Activated effector memory CD4-positive, alpha-beta T cell treated with anti-CD3 and anti-CD28 coated beads, Interleukin-2, amount 50 U/mL, for 16 hours (primary cell): ENCODE data around the gene CHMP5.
A peak's percentile ranks its signal among the peaks of the same experiment; 100 is the strongest.

ENCODE experiments used
- DNase-seq: peaks from one replicate; pipeline ENCODE4 v3.0.0-alpha.2; 2020

Gene CHMP5

DNA sequence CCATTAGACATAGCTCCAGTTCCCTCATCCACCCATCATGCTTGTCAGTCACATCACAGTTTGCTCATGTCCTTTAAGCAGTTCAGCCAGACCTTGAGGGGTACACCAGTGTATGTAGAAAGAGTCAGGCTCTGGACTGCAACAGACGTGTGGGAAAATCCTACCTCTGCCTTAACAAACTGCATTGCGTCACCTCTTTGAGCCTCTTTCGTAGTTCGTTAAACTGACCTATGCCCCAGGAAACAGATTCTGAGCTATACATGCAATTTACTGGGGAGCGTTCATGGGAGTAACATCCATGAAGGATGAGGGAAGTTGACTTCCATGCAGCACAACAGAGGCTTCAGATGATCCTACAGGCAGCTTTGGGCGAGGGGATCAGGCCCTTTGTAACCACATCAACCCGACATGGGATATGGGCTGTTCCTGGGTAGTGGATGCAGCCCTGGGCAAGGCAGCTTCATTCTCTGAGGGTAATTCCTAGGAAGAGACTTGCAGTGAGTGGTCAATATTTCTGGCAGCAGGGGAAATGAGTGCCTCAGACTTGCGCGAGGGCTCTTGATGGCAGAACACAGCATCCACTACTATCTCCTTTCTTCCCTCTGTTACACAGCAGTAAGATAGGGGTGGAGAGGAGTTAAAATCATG is 20.6 kb upstream of the CHMP5 start:
- DNase-seq, result no peak

GRCh38 chr9:33245341-33245740 is 19.5 kb upstream of the CHMP5 start:
- no peak for DNase-seq

- DNase-seq, result no peak
Observed at GRCh38 chr9:33246269-33246860, 18.5 kb upstream of the CHMP5 start.

- DNase-seq, result no peak
Observed at GRCh38 chr9:33248606-33249005, 16.2 kb upstream of the CHMP5 start.

GRCh38 chr9:33249087-33249658 is 15.7 kb upstream of the CHMP5 start:
- DNase-seq, result no peak

DNA sequence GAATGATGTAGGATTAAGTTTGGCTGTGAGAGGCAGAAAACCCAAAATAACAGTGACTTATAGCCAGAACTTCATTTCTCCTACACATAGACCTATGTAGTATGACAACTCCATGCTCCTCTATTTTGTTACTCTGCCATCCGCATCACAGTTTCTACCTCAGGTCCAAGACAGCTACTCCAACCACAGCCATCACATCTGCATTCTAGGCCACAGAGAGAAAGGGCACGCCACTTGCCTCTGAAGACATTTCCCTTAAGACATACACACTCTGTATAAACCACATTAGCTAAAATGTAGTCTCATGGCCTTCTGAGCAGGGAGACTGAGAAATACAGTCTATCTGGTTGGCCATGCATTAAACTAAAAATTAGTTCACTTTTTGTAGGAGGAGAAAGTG is 14.9 kb upstream of the CHMP5 start:
- DNase-seq, result no peak

DNA sequence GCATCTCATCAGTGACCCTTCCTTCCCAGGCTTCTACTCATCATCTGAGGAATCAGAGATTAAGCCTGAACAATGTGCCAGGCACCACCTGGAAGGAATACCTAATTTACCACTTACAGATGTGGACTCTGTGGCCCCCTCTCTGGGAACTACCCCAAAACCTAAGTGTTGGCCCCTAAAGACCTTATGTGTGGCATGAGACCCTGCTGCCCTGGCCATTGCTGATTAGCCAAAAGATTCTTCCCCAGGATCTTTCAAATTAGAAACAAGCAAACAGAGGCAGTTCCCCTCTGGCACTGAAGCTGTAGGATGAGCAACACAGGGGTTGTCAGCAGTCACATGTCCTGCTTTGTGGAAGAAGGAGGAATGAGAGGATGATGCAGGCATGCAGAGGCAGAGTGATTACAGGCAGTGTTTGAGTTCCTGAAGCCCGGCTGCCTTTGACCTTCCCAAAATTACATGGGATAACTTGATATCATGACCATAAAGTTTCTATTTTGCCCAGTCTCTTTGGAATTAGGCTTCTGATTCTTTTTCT is 14.3 kb upstream of the CHMP5 start:
- no peak for DNase-seq

DNA sequence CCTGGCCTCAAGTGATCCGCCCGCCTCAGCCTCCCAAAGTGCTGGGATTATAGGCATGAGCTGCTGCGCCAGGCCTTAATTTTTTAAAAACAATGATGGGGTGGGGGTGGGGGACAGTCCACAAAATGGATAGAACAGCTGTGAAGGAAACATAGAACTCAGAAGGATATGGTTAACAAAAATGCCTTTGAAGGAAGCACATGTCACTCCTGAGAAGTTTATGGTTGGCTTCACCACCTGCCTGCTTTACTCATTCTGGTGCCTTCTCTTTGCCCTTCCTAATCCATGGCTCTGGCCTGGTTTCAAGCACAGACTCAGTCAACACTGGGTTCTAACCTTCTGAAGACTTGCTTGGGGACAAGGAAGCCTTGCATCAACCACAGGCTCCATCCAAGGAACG is 10.6 kb upstream of the CHMP5 start:
- no peak for DNase-seq

DNA sequence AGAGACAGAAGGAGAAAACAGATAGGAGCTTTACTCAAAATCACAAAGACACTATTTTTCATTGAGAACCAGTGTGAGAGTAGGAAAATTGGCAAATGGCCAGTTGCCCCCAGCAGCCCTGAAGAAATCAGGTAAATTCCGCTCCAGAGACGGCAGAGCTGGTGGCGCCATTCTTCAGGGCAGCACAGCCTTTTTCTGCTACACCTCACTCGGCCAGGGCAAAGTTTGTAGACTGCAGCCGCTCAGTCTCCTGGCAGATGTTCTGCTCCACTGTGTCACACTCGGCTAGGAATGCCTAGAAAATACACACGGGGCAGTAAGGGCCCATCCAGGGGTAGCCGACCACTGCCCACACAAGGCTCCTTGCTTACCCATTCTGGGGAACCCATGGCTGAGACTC is 9.8 kb upstream of the CHMP5 start:
- DNase-seq, result no peak

GRCh38 chr9:33255471-33255870 is 9.4 kb upstream of the CHMP5 start:
- DNase-seq, result no peak

DNA sequence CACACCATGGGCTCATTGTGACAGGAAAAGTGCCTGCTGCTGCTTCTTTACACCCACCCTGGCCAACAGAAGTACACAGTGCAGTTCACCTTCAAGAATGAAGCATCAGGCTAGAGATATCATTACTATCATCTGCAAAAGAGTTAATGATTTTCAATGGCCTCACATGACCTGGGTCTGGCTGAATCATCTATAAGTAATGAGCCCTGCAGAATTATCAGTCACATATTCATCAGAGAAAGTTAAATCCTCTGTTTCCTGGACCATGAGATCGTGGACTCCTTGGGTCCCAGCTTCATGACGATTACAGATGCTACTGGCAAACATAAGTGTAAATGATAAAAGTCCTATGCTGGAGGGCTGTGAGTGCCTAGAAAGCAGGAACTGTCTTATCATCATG is 8.6 kb upstream of the CHMP5 start:
- DNase-seq, result no peak

DNA sequence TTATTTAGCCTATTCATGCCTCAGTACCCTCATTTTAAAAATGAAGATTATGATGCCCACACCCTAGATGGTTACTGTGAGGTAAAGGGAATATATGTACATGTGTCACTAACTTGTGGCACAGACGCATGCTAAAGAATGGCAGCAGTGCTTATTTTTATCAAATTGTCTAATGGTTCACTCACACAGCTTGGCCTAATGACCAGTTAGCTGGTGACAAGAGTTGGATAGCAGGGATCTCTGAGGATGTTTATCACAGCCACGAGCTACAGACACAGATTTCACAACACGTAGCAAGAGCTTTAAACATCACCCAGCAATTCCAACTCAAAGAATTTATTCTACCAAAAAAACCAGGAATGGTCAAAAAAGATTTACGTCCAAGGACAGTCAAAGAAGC is 7.6 kb upstream of the CHMP5 start:
- DNase-seq, result no peak

DNA sequence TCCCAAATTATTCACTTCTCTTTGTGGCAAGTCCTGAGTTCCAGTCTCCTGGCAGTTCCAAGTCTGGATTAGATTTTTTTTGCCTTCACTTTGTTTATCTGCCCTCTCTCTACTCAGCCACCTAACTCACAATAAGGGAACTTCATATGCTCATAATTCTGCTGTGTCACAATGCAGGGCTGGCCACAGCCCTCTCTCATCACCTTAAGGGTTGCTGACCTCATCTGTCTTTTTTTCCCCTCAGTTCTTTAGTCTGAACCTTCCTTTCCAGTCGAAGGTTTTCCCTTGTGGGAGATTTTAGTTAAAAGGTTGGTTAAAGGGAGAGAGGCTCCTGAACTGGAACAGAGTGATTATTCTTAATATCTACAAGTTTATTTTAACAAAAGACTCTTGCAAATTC is 4.5 kb upstream of the CHMP5 start:
- no peak for DNase-seq

DNA sequence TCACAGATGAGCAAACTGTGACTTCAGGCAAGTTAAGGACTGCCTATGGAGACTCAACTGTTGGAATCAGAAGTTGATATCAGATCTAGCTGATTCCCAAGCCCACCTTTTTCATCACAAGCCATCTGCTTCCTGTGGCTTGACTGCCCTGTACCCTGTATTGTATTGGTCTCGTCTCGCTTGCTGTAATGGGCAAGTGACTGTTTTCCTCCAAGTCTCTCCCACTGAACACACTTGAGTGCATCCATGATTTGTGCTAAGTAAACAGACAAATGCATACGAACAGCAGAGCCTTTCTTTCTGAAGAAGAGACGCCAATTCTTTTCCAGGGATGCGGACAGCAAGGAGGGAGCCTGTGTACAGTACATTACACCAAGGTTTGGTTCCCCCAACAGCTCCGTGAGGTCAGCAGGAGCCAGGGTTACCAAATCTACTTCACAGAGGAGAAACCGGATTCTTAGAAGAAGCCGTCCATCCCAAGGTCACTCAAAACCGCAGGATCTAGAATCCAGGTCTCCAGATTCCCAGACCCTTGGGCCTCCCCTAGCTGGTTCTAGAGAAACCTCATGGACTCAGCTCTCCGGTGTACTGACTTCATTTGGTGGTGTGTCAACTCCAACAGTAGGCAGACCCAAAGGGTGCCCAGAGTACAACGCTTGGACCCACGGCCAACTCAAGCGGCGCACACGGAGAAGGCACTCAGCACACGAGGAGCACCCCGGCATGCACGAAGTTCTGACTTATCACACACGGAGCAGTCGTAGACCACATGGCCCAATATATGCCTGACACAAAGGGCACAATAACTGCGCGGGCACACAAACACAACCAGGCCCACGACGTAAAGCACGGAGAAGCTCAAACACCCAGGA is 1.5 kb upstream of the CHMP5 start:
- no peak for DNase-seq

DNA sequence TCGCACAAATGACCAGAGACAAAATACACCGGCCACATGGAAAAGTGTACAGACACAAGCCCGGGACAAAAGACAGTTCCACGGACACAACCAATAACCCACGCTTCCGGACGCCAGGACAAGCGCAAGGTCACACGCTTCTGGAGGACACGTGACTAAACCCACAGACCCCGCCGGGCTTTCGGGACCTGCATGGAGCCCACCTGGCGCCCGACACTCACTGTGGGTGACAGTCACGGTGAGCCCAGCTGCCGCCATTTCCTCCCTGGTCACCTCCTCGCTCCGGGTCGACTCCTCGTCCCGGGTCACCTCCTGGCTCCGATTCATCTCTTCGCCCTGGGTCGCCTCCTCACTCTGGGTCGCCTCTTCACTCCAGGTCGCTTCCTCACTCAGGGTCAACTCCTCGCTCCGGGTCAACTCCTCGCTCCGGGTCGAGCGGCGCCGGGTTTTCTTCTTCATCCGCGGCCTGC is 811 bp upstream of the CHMP5 start:
- DNase-seq, result peak; percentile 80

DNA sequence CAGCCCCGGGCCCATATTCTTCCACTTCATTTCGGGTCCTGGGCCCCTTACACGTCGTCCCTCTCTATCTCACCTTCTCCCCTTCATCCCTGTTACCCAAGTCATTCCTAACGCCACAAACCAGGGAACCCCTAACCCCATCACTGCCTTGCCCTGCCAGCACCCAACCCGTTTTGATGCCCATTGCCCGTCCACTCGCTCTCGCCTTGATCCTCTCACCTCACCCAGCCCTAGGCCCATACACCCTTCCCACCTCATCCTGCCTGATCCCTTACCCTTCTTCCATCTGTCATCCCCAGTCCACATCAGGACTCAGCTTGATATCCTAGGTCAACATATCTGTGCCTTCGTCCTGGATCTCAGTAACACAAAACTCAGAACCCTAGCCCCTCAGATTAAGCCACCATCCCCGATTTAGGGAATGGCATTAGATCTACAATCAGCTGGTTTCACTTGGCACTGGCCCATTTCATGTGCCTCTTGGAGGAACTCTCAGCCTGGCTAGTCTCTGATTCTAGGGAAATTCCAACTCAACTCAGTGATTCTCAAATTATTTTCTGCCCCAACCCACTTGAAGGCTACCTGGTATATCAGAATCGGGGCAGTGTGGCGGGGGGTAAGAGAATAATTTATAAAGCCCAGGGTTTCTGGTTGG is 489 bp downstream of the CHMP5 start:
- DNase-seq, result no peak

- DNase-seq, result no peak
Observed at GRCh38 chr9:33267151-33267767, 2.4 kb downstream of the CHMP5 start.

DNA sequence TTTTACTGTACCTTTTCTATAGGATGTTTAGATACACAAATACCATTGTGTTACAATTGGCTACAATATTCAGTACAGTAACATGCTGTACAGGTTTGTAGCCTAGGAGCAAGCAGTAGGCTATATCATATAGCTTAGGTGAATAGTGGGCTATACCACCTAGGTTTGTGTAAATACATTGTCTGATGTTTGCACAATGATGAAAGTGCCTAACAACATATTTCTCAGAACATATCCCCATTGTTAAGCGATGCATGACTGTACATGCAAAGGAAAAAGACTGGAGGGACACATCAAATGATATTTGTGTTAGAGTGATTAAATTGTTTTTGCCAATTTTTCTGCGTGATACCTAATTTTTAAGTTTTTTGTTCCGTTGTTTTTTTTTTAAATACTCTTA is 5.3 kb downstream of the CHMP5 start:
- DNase-seq, result no peak

GRCh38 chr9:33272061-33272460 is 7.2 kb downstream of the CHMP5 start:
- DNase-seq, result no peak

DNA sequence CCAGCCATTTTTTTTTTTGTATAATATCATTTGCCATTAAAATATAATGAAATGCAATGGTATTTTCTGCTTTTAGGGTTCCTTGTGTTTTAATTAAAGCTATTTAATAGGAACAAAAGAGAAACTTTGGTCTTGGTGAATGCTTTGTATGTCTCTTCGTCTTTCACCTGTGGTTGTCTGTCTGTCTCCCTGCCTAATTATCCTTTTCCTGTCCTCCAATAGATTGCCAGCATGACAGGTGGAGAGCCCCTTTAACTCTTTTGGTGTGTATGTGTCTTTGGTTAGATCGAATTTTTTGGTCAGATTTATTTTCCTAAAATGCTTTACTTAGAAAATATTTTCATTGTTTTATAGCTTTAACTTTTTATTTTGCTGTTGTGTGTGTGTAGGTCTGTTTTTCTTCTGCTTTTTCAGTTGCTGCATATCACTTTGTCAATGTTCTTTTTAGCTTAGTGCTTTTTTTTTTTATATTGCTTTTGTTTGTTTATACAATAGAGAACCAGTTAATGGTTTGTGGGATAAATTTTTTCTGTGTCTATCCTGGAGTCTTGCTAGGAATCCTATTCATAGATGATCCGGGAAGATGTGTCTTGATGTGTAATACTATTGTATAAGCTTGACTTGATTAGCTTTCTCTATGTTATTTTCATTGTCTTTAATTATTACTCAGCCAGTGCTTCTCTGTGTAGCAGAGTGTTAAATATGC is 8.6 kb downstream of the CHMP5 start:
- no peak for DNase-seq

DNA sequence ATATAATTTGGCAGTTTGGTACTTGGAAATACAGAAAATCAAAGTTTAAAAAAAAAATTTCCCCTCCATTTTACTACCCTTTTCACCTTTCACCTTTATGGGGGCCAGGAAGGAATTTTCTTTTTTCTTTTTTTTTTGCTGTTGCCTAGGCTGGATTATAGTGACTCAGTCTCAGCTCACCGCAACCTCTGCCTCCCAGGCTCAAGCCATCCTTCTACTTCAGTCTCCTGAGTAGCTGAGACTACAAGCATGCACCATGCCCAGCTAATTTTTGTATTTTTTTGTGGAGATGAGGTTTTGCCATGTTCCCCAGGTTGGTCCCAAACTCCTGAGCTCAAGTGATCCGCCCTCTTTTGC is 9.1 kb downstream of the CHMP5 start:
- no peak for DNase-seq

GRCh38 chr9:33277484-33277883 is 12.6 kb downstream of the CHMP5 start:
- no peak for DNase-seq
